Caco-2 (cell line): ENCODE data around the gene BCAT1. TPM values are rescaled to one million over a fixed set of nuclear protein-coding genes. Genes with fewer than 3 reads are reported as not detected.
"Not testable (repeated sequence)": the region's sequence is repeated elsewhere in the genome, so short reads cannot be mapped to it uniquely, and the experiment has no call there.

Experiments used
- BruUV-seq: library from RNA; stranded (reverse); fragments of 400-500 nt; replicated peaks from 2 replicates; lab custom pipeline; 2021; lab: Mats Ljungman, UMichigan
- CTCF ChIA-PET: fragments of 300-600 bp; sonication (Branson Sonifier 250); formaldehyde crosslinking; loops from one replicate; lab custom pipeline; 2022; ENCODE audit warnings: antibody characterized with exemption; lab: Charles Lee
- POLR2A ChIA-PET: fragments of 300-600 bp; sonication (Branson Sonifier 250); formaldehyde crosslinking; loops from one replicate; lab custom pipeline; 2022; ENCODE audit warnings: antibody characterized with exemption; lab: Charles Lee
- DNase-seq, 2 experiments: peaks; one replicate each; pipeline versions ENCODE4 v3.0.0 to v3.0.0-alpha.2; 2020 to 2022
- H3K27me3 ChIP-seq: replicated peaks from 2 replicates; pipeline ENCODE4 v1.6.0; 2011; ENCODE audit warnings: low read length; ENCODE audit not compliant: control insufficient read depth, insufficient read depth
- H3K36me3 ChIP-seq: 2 replicates; pipeline ENCODE4 v1.5.1; 2011; ENCODE audit warnings: low read length; ENCODE audit not compliant: control insufficient read depth, insufficient read depth
- H3K4me1 ChIP-seq: fragments of 250-450 bp; sonication (Bioruptor Pico); 2 replicates; pipeline ENCODE4 v1.5.1; 2020; ENCODE audit warnings: mild to moderate bottlenecking
- H3K4me3 ChIP-seq: 2 replicates; pipeline ENCODE4 v1.5.1; 2011; ENCODE audit warnings: low read depth, mild to moderate bottlenecking, control low read depth, low read length
- H3K9me3 ChIP-seq: fragments of 250-450 bp; sonication (Bioruptor Pico); 2 replicates; pipeline ENCODE4 v1.5.1; 2020; ENCODE audit warnings: mild to moderate bottlenecking, moderate library complexity
- H3K27ac Mint-ChIP-seq: one replicate; pipeline ENCODE4 v1.8.0; 2022; ENCODE audit warnings: mixed read lengths; ENCODE audit not compliant: unreplicated experiment
- H3K27me3 Mint-ChIP-seq: one replicate; pipeline ENCODE4 v1.8.0; 2022; ENCODE audit warnings: mixed read lengths; ENCODE audit not compliant: insufficient read depth, unreplicated experiment
- H3K36me3 Mint-ChIP-seq: one replicate; pipeline ENCODE4 v1.8.0; 2022; ENCODE audit warnings: mild to moderate bottlenecking, mixed read lengths; ENCODE audit not compliant: insufficient read depth, unreplicated experiment
- H3K4me1 Mint-ChIP-seq: one replicate; pipeline ENCODE4 v1.8.0; 2022; ENCODE audit warnings: low read depth, mixed read lengths; ENCODE audit not compliant: unreplicated experiment
- H3K4me3 Mint-ChIP-seq: one replicate; pipeline ENCODE4 v1.8.0; 2022; ENCODE audit warnings: mild to moderate bottlenecking, moderate library complexity, mixed read lengths; ENCODE audit not compliant: unreplicated experiment
- H3K9me3 Mint-ChIP-seq: one replicate; pipeline ENCODE4 v1.8.0; 2022; ENCODE audit warnings: mixed read lengths; ENCODE audit not compliant: unreplicated experiment
- intact Hi-C: fragments of 100-400 bp; cut with micrococcal nuclease; formaldehyde crosslinking; loops from one replicate; pipeline ENCODE4 v1.10.0; 2022; ENCODE audit not compliant: unreplicated experiment
- total RNA-seq: library from RNA; stranded (reverse); gene quantifications from 2 replicates; pipeline ENCODE4 v1.2.3, GENCODE V29; 2022
- TF ChIP-seq, protein P1 (sequence below), 2 experiments: fragments of 200-600 bp in 1 of 2; IDR thresholded peaks; 1 replicate in 1 of 2; 2 replicates in 1 of 2; pipeline versions ENCODE4 v1.5.1 to v1.8.0; 2011 to 2022; ENCODE audit warnings: antibody characterized with exemption in 1 of 2, control low read depth in 1 of 2, inconsistent platforms in 1 of 2, low read depth in 1 of 2, low read length in 1 of 2, mild to moderate bottlenecking in 1 of 2, moderate library complexity in 1 of 2; ENCODE audit not compliant: insufficient read depth in 1 of 2, severe bottlenecking in 1 of 2, unreplicated experiment in 1 of 2

BCAT1 gene
- total RNA-seq, 1 experiment from 2014 or later, result 432 TPM

DNA sequence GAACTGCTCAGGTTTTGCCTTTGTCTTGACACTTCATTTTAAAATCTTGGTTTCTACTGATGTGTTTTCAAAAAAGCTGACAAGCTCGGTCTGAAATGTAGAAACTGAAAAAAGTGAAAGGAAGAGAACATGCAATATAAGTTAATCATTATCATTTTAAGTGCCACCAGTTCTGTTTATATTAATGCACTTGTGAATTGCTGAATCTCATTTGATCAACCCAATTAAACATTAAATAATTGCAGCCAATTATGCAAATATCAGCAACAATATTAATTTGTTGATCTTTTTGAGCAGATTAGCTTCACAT, 133.8 kb downstream of the BCAT1 start:
- ChIA-PET CTCF (no interaction called here), POLR2A (no interaction called here)
- TF ChIP-seq, protein P1, sequence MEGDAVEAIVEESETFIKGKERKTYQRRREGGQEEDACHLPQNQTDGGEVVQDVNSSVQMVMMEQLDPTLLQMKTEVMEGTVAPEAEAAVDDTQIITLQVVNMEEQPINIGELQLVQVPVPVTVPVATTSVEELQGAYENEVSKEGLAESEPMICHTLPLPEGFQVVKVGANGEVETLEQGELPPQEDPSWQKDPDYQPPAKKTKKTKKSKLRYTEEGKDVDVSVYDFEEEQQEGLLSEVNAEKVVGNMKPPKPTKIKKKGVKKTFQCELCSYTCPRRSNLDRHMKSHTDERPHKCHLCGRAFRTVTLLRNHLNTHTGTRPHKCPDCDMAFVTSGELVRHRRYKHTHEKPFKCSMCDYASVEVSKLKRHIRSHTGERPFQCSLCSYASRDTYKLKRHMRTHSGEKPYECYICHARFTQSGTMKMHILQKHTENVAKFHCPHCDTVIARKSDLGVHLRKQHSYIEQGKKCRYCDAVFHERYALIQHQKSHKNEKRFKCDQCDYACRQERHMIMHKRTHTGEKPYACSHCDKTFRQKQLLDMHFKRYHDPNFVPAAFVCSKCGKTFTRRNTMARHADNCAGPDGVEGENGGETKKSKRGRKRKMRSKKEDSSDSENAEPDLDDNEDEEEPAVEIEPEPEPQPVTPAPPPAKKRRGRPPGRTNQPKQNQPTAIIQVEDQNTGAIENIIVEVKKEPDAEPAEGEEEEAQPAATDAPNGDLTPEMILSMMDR (IDR thresholded peaks at IDR 0.05; ENCODE audit: insufficient read depth in 1 of 2, low read depth in 1 of 2, low read length in 1 of 2, severe bottlenecking in 1 of 2, unreplicated experiment in 1 of 2), result no peak
- Mint-ChIP-seq H3K27me3 (no peaks in the 10 kb centered on the region), H3K9me3 (no peaks in the 10 kb centered on the region), H3K27ac (no peak overlapping the region), H3K4me1 (no peaks in the 10 kb centered on the region), H3K4me3 (no peak overlapping the region), H3K36me3 (peaks cover 70% of the 10 kb centered on the region)
- Histone ChIP-seq H3K36me3 (no peaks in the 10 kb centered on the region), H3K27me3 (no peaks in the 10 kb centered on the region), H3K4me3 (no peak overlapping the region), H3K9me3 (no peaks in the 10 kb centered on the region), H3K4me1 (no peaks in the 10 kb centered on the region)
- BruUV-seq, result no TSS peak
- intact Hi-C loops, result no loop called here
- DNase-seq, result no peak

DNA sequence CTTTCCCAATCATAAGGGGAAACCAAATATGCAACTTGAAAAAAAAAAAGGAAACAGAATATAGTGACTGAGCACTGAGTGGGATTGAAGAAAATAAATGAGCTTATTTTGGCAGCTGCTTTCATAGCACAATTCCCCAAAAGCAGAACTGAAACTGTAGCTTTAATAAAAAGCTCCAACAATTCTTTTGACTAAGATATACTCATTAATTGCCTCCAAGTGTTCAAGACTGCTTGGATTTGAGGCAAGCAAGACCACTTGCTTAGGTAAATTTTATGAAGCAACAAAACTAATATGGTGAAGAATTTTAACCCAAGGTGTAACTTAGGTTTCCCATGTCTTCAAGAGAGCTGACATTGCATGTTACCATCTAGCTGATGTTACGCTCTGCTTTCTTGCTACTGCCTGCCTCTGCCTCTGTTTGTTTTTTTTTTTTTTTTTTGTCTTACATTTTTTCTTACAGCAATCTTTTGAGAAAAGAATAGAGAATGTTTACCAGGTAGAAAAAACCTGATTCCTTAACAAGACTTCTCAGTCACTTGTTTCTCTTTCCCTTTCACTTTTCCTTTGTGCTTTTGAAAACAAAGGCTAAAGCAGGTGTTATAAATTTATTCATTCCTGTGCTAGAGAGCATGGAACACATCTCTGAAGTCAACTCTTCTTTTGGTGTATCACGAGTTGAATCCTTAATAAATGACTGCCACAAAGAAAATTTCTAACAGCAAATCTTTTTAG, 134.4 kb downstream of the BCAT1 start:
- peaks cover 70% of the 10 kb centered on the region for H3K36me3 Mint-ChIP-seq

DNA sequence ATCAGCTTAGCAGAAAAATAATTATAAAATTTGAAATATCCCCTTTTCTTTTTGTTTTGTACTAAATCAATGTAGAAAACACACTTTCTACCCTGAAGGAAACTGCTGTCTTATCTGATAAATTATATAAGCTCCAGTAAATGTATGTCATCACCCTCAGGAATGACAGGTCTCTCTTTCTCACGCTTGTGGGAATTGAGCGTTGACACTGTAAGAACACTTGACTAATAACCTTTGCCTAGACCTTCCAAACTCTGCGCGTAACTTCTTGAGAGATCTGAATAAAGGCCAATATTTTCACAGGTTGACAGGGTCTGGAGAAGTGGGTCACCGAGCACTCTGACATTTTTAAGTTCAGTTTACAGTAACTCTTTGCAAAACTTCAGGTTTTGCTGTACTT, 138.5 kb downstream of the BCAT1 start:
- no peak overlapping the region for H3K4me3 ChIP-seq
- no peak for DNase-seq
- ChIA-PET POLR2A (no interaction called here), CTCF (no interaction called here)
- Mint-ChIP-seq H3K4me3 (no peak overlapping the region), H3K36me3 (peaks cover 69% of the 10 kb centered on the region), H3K27me3 (no peaks in the 10 kb centered on the region), H3K27ac (no peak overlapping the region), H3K9me3 (peaks cover 6% of the 10 kb centered on the region), H3K4me1 (no peaks in the 10 kb centered on the region)
- TF ChIP-seq, protein P1 (IDR thresholded peaks at IDR 0.05; ENCODE audit: insufficient read depth in 1 of 2, low read depth in 1 of 2, low read length in 1 of 2, severe bottlenecking in 1 of 2, unreplicated experiment in 1 of 2), result no peak
- H3K36me3 ChIP-seq, result no peaks in the 10 kb centered on the region
- H3K4me1 ChIP-seq, result no peaks in the 10 kb centered on the region
- intact Hi-C loops, result no loop called here
- H3K27me3 ChIP-seq, result no peaks in the 10 kb centered on the region
- BruUV-seq, result no TSS peak
- H3K9me3 ChIP-seq, result no peaks in the 10 kb centered on the region

More for the DNA sequence above, 134.4 kb downstream of the BCAT1 start:
- no peak overlapping the region for H3K4me3 Mint-ChIP-seq
- Histone ChIP-seq H3K9me3 (no peaks in the 10 kb centered on the region), H3K4me1 (no peaks in the 10 kb centered on the region), H3K36me3 (no peaks in the 10 kb centered on the region), H3K27me3 (no peaks in the 10 kb centered on the region), H3K4me3 (no peak overlapping the region)
- CTCF ChIA-PET, result interaction anchor here (0.7 kb wide), 1 partner anchor 277 kb away, joined by 3 read pairs; no protein-coding TSS in a partner anchor
- peaks cover 1% of the 10 kb centered on the region for H3K9me3 Mint-ChIP-seq
- H3K27ac Mint-ChIP-seq, result no peak overlapping the region
- H3K27me3 Mint-ChIP-seq, result no peaks in the 10 kb centered on the region
- BruUV-seq, result no TSS peak
- H3K4me1 Mint-ChIP-seq, result no peaks in the 10 kb centered on the region
- intact Hi-C loops, result no loop called here
- POLR2A ChIA-PET, result interaction anchor here (0.7 kb wide), 1 partner anchor 312 kb away, joined by 3 read pairs; no protein-coding TSS in a partner anchor
- DNase-seq, result no peak
- TF ChIP-seq, protein P1 (IDR thresholded peaks at IDR 0.05; ENCODE audit: insufficient read depth in 1 of 2, low read depth in 1 of 2, low read length in 1 of 2, severe bottlenecking in 1 of 2, unreplicated experiment in 1 of 2), result no peak

DNA sequence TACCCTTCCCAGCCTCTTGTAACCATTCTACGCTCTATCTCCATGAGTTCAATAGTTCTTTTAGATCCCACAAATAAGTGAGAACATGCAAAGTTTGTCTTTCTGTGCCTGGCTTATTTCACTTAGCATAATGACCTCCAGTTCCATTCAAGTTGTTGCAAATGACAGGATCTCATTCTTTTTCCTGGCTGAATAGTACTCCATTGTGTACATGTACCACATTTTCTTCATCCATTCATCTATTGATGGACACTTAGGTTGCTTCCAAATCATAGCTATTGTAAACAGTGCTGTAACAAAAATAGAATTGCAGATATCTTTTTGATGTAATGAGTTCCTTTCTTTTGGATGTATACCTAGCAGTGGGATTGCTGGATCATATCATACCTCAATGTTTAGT, 139.6 kb downstream of the BCAT1 start:
- H3K27ac Mint-ChIP-seq, H3K4me1 ChIP-seq, H3K27me3 ChIP-seq, H3K27me3 Mint-ChIP-seq, intact Hi-C loops, H3K36me3 ChIP-seq, CTCF ChIA-PET, H3K4me3 Mint-ChIP-seq, POLR2A ChIA-PET, BruUV-seq, DNase-seq, H3K4me1 Mint-ChIP-seq, H3K4me3 ChIP-seq: not testable (repeated sequence)
- peaks cover 10% of the 10 kb centered on the region for H3K9me3 ChIP-seq
- peaks cover 58% of the 10 kb centered on the region for H3K36me3 Mint-ChIP-seq
- H3K9me3 Mint-ChIP-seq, result peaks cover 14% of the 10 kb centered on the region
